Measurements from ENCODE around the gene SMIM9.

SMIM9 gene

DNA sequence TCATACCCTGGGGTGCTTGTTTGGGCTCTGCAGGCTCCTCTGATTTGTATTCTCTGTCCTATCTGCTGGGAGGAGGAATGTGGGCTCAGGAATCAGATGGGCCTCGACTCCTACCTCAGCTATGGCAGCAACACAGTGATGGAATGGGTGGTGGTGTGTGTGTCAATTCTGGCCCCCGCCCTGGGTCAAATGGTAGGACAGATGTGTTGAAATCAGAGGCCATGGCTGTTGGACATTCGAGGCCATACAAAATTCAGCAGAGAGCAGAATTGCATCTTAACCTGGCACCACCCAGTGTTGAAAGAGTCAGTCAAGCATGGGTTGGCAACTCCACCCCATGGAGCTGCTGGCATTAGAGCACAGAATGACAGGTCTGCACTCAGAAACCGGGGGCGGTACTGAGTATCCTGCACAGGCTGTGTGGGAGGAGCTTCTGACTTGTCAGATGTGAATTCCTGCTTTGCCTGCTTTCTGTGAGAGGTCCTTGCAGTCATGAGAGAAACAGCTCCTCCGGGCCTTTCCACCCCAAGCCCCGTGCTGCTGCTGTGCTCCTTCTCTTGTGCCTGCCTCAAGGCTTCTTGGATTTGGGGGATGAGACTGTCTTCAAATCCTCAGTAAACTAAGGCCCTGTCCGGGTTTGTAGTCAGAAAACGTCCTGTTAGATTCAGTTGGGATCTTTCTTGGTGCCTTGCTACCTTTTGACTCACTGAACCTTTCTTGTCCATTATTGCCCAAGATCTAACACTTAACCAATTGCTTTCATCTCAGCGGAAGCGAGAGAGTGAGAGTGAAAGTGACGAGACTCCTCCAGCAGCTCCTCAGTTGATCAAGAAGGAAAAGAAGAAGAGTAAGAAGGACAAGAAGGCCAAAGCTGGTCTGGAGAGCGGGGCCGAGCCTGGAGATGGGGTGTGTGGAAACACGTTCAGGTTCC is 58.8 kb downstream of the SMIM9 start:
- Histone ChIP-seq H3K9me3 (ENCODE audit: insufficient read depth, low read length) (no peaks in the 10 kb centered on the region), H3K4me1 (ENCODE audit: low read length) (no peaks in the 10 kb centered on the region), H3K79me2 (ENCODE audit: low read length) (peaks cover 8% of the 10 kb centered on the region; the same call in 1 of the 2 replicates), H3K27ac (ENCODE audit: low read length) (no peak overlapping the region), H3K27me3 (ENCODE audit: low read depth, low read length) (no peaks in the 10 kb centered on the region), H3K4me3 (ENCODE audit: low read length) (no peak overlapping the region), H3K4me2 (ENCODE audit: low read length) (no peak overlapping the region), H3K9ac (ENCODE audit: low read length) (no peak overlapping the region), H3K36me3 (replicated peaks; ENCODE audit: low read depth, low read length) (peaks cover 43% of the 10 kb centered on the region), H2AFZ (ENCODE audit: low read depth, low read length) (no peak overlapping the region), H4K20me1 (ENCODE audit: insufficient read depth, low read length) (0 out of 2 replicates have a peak, but pooled peaks cover 9% of the 10 kb centered on the region)
- no peak for TF ChIP-seq EZH2phosphoT487 (IDR thresholded peaks at IDR 0.05; ENCODE audit: low read depth)
- TF ChIP-seq, protein P1, sequence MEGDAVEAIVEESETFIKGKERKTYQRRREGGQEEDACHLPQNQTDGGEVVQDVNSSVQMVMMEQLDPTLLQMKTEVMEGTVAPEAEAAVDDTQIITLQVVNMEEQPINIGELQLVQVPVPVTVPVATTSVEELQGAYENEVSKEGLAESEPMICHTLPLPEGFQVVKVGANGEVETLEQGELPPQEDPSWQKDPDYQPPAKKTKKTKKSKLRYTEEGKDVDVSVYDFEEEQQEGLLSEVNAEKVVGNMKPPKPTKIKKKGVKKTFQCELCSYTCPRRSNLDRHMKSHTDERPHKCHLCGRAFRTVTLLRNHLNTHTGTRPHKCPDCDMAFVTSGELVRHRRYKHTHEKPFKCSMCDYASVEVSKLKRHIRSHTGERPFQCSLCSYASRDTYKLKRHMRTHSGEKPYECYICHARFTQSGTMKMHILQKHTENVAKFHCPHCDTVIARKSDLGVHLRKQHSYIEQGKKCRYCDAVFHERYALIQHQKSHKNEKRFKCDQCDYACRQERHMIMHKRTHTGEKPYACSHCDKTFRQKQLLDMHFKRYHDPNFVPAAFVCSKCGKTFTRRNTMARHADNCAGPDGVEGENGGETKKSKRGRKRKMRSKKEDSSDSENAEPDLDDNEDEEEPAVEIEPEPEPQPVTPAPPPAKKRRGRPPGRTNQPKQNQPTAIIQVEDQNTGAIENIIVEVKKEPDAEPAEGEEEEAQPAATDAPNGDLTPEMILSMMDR (IDR thresholded peaks at IDR 0.05; ENCODE audit: low read depth, low read length): no peak

DNA sequence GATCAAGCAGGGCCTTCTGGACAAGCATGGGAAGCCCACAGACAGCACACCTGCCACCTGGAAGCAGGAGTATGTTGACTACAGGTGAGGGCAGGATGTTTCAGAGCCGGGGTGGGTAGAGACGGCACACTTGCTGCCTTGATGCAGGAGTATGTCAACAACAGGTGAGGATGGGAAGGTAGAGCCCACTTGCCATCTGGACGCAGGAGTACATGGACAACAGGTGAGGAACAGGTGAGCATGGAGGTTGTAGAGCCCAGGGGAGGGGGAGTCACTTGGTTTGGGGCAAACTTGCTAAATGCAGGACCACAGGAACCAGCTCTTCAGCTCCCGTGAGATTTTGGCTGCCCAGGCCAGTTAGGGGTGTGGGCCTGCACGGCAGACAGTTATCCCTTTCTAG is 59.8 kb downstream of the SMIM9 start:
- Histone ChIP-seq H3K27me3 (ENCODE audit: low read depth, low read length) (no peaks in the 10 kb centered on the region), H3K4me3 (ENCODE audit: low read length) (no peak overlapping the region), H3K4me2 (ENCODE audit: low read length) (no peak overlapping the region), H3K36me3 (replicated peaks; ENCODE audit: low read depth, low read length) (peaks cover 47% of the 10 kb centered on the region), H4K20me1 (ENCODE audit: insufficient read depth, low read length) (0 out of 2 replicates have a peak, but pooled peaks cover 9% of the 10 kb centered on the region), H3K4me1 (ENCODE audit: low read length) (no peaks in the 10 kb centered on the region), H2AFZ (ENCODE audit: low read depth, low read length) (no peak overlapping the region), H3K79me2 (ENCODE audit: low read length) (peaks cover 12% of the 10 kb centered on the region), H3K9ac (ENCODE audit: low read length) (no peak overlapping the region), H3K27ac (ENCODE audit: low read length) (no peak overlapping the region), H3K9me3 (ENCODE audit: insufficient read depth, low read length) (no peaks in the 10 kb centered on the region)
- no peak for TF ChIP-seq EZH2phosphoT487 (IDR thresholded peaks at IDR 0.05; ENCODE audit: low read depth)
- TF ChIP-seq, protein P1 (IDR thresholded peaks at IDR 0.05; ENCODE audit: low read depth, low read length): no peak
